HepG2 (cell line): Measurements from ENCODE around the gene LRRN3.

Experiments used
- EP300 ChIP-seq, 3 experiments: sonication (generic) in 1 of 3; formaldehyde crosslinking in 1 of 3; IDR thresholded peaks; 2 replicates each; pipeline versions ENCODE4 v1.5.1 to v1.6.1; 2011 to 2020; ENCODE audit warnings: low read depth in 2 of 3, low read length in 2 of 3, borderline replicate concordance in 1 of 3, improper control_type of control experiment in 1 of 3, mild to moderate bottlenecking in 1 of 3, missing genetic modification reagents in 1 of 3, moderate library complexity in 1 of 3
- ETV5 ChIP-seq: IDR thresholded peaks from 2 replicates; pipeline ENCODE4 v1.6.1; 2018; ENCODE audit warnings: missing biosample characterization, missing genetic modification reagents, inconsistent platforms, borderline replicate concordance
- EZH2 ChIP-seq: conservative IDR thresholded peaks from 2 replicates; pipeline ENCODE4 v1.6.1; 2012; ENCODE audit warnings: mild to moderate bottlenecking, low read depth, low read length, moderate library complexity
- ZNF329 ChIP-seq: sonication (generic); formaldehyde crosslinking; IDR thresholded peaks from 2 replicates; pipeline ENCODE4 v1.9.0; 2021; ENCODE audit warnings: low read depth, mild to moderate bottlenecking, missing genetic modification reagents

- TF ChIP-seq EZH2 (no peak), ETV5 (CRISPR knock-in tag) (no peak), ZNF329 (CRISPR knock-in tag) (no peak), EP300 (IDR thresholded peaks at IDR 0.05; ENCODE audit: low read depth in 2 of 2, low read length in 2 of 2) (no peak), EP300 (CRISPR knock-in tag; IDR thresholded peaks at IDR 0.05; ENCODE audit: borderline replicate concordance) (no peak)
These were observed 83.1 kb downstream of the LRRN3 start for GRCh38 chr7:111173990-111174389.
